Measurements from ENCODE around the gene TOR3A. TPM values are rescaled to one million over a fixed set of nuclear protein-coding genes. Genes with fewer than 3 reads are reported as not detected.
A peak's percentile ranks its signal among the peaks of the same experiment; 100 is the strongest.
"Not testable (repeated sequence)": the region's sequence is repeated elsewhere in the genome, so short reads cannot be mapped to it uniquely, and the experiment has no call there.

TOR3A gene, protein sequence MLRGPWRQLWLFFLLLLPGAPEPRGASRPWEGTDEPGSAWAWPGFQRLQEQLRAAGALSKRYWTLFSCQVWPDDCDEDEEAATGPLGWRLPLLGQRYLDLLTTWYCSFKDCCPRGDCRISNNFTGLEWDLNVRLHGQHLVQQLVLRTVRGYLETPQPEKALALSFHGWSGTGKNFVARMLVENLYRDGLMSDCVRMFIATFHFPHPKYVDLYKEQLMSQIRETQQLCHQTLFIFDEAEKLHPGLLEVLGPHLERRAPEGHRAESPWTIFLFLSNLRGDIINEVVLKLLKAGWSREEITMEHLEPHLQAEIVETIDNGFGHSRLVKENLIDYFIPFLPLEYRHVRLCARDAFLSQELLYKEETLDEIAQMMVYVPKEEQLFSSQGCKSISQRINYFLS
- 21.2 and 25.1 TPM in 2 replicates for total RNA-seq
- long read RNA-seq, partial matches to known transcripts = 0 of 5 reads
- long read RNA-seq, other reads (novel, unspliced or antisense) = 1 of 5 reads

- peak within 1 kb of the TSS; percentile 96 for H3K4me3 Mint-ChIP-seq
- peak within 1 kb of the TSS; percentile 96 for H3K27ac Mint-ChIP-seq (ENCODE audit: unreplicated experiment)
- peaks cover 2% of the 10 kb centered on the region for H3K27me3 Mint-ChIP-seq (ENCODE audit: low read depth)
- no peaks in the 10 kb centered on the region for H3K36me3 Mint-ChIP-seq (ENCODE audit: low read depth)
- peaks cover 27% of the 10 kb centered on the region for H3K4me1 Mint-ChIP-seq
- DNase-seq (ENCODE audit: low read depth, low spot score) = peak; percentile 71
- TF ChIP-seq, protein P1, sequence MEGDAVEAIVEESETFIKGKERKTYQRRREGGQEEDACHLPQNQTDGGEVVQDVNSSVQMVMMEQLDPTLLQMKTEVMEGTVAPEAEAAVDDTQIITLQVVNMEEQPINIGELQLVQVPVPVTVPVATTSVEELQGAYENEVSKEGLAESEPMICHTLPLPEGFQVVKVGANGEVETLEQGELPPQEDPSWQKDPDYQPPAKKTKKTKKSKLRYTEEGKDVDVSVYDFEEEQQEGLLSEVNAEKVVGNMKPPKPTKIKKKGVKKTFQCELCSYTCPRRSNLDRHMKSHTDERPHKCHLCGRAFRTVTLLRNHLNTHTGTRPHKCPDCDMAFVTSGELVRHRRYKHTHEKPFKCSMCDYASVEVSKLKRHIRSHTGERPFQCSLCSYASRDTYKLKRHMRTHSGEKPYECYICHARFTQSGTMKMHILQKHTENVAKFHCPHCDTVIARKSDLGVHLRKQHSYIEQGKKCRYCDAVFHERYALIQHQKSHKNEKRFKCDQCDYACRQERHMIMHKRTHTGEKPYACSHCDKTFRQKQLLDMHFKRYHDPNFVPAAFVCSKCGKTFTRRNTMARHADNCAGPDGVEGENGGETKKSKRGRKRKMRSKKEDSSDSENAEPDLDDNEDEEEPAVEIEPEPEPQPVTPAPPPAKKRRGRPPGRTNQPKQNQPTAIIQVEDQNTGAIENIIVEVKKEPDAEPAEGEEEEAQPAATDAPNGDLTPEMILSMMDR (conservative IDR thresholded peaks at IDR 0.05) = no peak
- H3K9me3 Mint-ChIP-seq = no peaks in the 10 kb centered on the region
Measured at GRCh38 chr1:179081687-179082332, at the start of gene TOR3A. Gene TOR3A (plus strand): TSS chr1:179082070. CDS start chr1:179082129, 59 bp downstream.

DNA sequence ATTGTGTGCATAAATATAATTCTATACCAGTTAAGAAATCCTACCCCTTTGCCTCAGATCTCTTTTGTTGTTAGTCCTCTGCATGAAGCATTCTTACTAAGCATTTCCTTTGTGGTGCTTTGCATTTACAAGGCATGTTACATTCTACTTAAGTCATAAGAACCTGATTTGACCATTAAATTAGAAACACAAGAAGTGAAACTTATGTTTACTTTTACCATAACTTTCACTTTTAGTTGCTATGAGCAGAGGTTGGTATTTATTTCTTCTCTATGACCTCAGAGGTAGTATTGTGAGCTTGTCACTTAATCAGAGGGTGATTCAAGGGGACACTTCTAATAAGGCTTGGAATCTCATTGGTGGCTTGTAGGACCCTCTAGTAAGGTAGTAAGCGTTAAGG lies 47.1 kb upstream of the TOR3A start:
- DNase-seq (ENCODE audit: low read depth, low spot score) = no peak
- H3K4me3 Mint-ChIP-seq = no peak overlapping the region
- no peaks in the 10 kb centered on the region for H3K9me3 Mint-ChIP-seq
- H3K27ac Mint-ChIP-seq (ENCODE audit: unreplicated experiment) = no peak overlapping the region
- no peaks in the 10 kb centered on the region for H3K36me3 Mint-ChIP-seq (ENCODE audit: low read depth)
- TF ChIP-seq, protein P1 (conservative IDR thresholded peaks at IDR 0.05) = no peak
- H3K27me3 Mint-ChIP-seq (ENCODE audit: low read depth) = no peaks in the 10 kb centered on the region
- H3K4me1 Mint-ChIP-seq = peaks cover 35% of the 10 kb centered on the region

- H3K9me3 Mint-ChIP-seq = no peaks in the 10 kb centered on the region
- no peaks in the 10 kb centered on the region for H3K27me3 Mint-ChIP-seq (ENCODE audit: low read depth)
- H3K27ac Mint-ChIP-seq (ENCODE audit: unreplicated experiment) = no peak overlapping the region
- H3K4me3 Mint-ChIP-seq = no peak overlapping the region
- H3K36me3 Mint-ChIP-seq (ENCODE audit: low read depth) = no peaks in the 10 kb centered on the region
- TF ChIP-seq, protein P1 (conservative IDR thresholded peaks at IDR 0.05) = no peak
- peaks cover 35% of the 10 kb centered on the region for H3K4me1 Mint-ChIP-seq
- DNase-seq (ENCODE audit: low read depth, low spot score) = no peak
Measured at GRCh38 chr1:179036844-179037465, 44.9 kb upstream of the TOR3A start.

DNA sequence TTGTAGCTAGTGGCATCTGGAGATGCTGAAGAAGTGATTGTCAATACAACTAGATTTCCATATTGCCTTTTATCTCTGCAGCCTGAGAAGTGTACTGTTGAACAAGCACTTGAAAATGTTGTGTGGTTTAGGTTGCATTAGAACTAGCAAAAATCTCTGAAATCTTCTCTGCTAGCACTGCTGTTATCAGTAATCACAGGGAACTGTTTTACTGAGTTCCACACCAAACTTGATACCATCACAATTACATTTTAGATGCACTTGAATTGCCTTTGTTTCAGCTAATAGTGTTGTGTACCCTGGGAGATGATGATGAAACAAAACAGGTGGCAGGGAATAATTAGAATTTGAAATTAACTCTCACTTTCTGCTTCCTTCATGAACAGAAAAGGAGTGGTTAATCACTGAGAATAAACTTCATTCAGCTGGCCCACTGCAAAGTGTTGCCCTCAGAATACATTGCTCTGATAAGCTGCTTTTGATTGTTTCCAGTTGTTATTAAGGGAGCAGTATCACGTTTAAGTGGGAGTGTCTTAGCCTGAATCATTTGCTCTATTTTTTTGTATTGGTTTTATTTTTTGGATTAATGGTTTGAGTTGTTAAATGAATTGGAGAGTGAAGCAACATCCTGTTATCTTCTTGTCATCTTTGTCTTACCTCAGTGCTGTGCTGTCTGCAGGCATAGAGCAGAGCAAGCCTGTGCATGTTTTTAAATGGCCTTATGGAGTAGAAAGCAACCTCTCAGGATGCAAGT lies 43.2 kb upstream of the TOR3A start:
- Mint-ChIP-seq H3K27me3 (ENCODE audit: low read depth) (no peaks in the 10 kb centered on the region), H3K4me3 (no peak overlapping the region), H3K4me1 (peaks cover 38% of the 10 kb centered on the region), H3K27ac (ENCODE audit: unreplicated experiment) (no peak overlapping the region), H3K36me3 (ENCODE audit: low read depth) (peaks cover 3% of the 10 kb centered on the region), H3K9me3 (no peaks in the 10 kb centered on the region)
- TF ChIP-seq, protein P1 (conservative IDR thresholded peaks at IDR 0.05) = no peak
- no peak for DNase-seq (ENCODE audit: low read depth, low spot score)

- peaks cover 30% of the 10 kb centered on the region for H3K4me1 Mint-ChIP-seq
- H3K4me3 Mint-ChIP-seq; H3K9me3 Mint-ChIP-seq; H3K27me3 Mint-ChIP-seq (ENCODE audit: low read depth); DNase-seq (ENCODE audit: low read depth, low spot score); H3K36me3 Mint-ChIP-seq (ENCODE audit: low read depth); H3K27ac Mint-ChIP-seq (ENCODE audit: unreplicated experiment): not testable (repeated sequence)
Measured at GRCh38 chr1:179039502-179040174, 42.2 kb upstream of the TOR3A start.

- not testable (repeated sequence) for H3K4me3 Mint-ChIP-seq; H3K27ac Mint-ChIP-seq (ENCODE audit: unreplicated experiment); H3K9me3 Mint-ChIP-seq; H3K36me3 Mint-ChIP-seq (ENCODE audit: low read depth); H3K27me3 Mint-ChIP-seq (ENCODE audit: low read depth); DNase-seq (ENCODE audit: low read depth, low spot score)
- H3K4me1 Mint-ChIP-seq = peaks cover 25% of the 10 kb centered on the region
Measured at GRCh38 chr1:179040175-179040551, 41.7 kb upstream of the TOR3A start.

All from neural crest cell (in vitro differentiated cells).